Astrocyte of the spinal cord (primary cell): Measurements from ENCODE around the gene ADK.
"Not testable (repeated sequence)": the region's sequence is repeated elsewhere in the genome, so short reads cannot be mapped to it uniquely, and the experiment has no call there.

Experiments
- DNase-seq: peaks from one replicate; pipeline ENCODE4 v3.0.0; 2011; ENCODE audit warnings: low read depth, low spot score
- H3K4me3 ChIP-seq: 2 replicates; pipeline ENCODE4 v1.5.1; 2011; ENCODE audit warnings: low read depth, mild to moderate bottlenecking, low read length, moderate library complexity
- in situ Hi-C: cut with HindIII; loops from 2 replicates; pipeline ENCODE4 v1.10.0; 2017; ENCODE audit warnings: low sequenced_read_pairs
- TF ChIP-seq, protein P1 (sequence below): IDR thresholded peaks from 2 replicates; pipeline ENCODE4 v1.5.1; 2012; ENCODE audit warnings: low read depth, mild to moderate bottlenecking, low read length, inconsistent platforms

The ADK gene

DNA sequence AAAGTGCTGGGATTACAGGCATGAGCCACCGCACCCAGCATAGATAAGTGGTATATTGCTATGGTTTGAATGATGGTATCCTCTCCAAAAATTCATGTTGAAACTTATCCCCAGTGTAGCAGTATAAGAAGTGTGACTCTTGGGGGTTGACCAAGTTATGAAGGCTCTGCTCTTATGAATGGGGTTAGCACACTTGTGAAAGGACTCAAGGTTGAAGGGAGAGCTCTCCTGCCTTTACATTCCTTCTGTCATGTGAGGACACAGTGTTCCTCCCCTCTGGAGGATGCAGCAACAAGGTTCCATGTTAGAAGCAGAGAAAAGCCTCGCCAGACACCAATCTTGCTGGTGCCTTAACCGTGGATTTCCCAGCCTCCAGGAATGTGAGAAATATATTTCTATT, 58.0 kb downstream of the ADK start:
- no peak overlapping the region for H3K4me3 ChIP-seq
- in situ Hi-C loops, result no loop called here
- no peak for DNase-seq
- TF ChIP-seq, protein P1, sequence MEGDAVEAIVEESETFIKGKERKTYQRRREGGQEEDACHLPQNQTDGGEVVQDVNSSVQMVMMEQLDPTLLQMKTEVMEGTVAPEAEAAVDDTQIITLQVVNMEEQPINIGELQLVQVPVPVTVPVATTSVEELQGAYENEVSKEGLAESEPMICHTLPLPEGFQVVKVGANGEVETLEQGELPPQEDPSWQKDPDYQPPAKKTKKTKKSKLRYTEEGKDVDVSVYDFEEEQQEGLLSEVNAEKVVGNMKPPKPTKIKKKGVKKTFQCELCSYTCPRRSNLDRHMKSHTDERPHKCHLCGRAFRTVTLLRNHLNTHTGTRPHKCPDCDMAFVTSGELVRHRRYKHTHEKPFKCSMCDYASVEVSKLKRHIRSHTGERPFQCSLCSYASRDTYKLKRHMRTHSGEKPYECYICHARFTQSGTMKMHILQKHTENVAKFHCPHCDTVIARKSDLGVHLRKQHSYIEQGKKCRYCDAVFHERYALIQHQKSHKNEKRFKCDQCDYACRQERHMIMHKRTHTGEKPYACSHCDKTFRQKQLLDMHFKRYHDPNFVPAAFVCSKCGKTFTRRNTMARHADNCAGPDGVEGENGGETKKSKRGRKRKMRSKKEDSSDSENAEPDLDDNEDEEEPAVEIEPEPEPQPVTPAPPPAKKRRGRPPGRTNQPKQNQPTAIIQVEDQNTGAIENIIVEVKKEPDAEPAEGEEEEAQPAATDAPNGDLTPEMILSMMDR, result no peak

DNA sequence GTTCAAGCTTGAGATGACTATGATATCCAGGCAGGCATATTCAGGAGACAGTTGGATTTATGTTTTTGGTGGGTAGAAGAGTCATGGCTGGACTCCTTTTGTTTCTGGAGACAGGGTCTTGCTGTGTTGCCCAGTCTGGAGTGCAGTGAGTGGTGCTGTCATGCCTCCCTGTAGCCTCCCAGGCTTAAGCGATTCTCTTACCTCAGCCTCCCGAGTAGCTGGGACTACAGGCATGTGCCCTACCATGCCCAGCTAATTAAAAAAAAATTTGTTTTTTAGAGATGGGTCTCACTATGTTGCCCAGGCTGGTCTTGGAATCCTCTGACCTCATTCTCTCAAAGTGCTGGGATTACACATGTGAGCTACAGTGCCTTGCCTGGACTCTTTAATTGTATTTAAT, 62.0 kb downstream of the ADK start:
- in situ Hi-C loops, result no loop called here
- TF ChIP-seq, protein P1, result no peak
- no peak overlapping the region for H3K4me3 ChIP-seq
- no peak for DNase-seq

GRCh38 chr10:74213571-74214162, 62.6 kb downstream of the ADK start:
- TF ChIP-seq, protein P1, result peak; percentile 78
- peak; percentile 63 for DNase-seq
- in situ Hi-C loops, result no loop called here
- no peak overlapping the region for H3K4me3 ChIP-seq

DNA sequence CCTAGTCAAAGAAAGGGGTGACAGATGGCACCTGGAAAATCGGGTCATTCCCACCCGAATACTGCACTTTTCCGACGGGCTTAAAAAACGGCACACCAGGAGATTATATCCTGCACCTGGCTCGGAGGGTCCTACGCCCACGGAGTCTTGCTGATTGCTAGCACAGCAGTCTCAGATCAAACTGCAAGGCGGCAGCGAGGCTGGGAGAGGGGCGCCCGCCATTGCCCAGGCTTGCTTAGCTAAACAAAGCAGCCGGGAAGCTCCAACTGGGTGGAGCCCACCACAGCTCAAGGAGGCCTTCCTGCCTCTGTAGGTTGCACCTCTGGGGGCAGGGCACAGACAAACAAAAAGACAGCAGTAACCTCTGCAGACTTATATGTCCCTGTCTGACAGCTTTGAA, 66.1 kb downstream of the ADK start:
- H3K4me3 ChIP-seq, result not testable (repeated sequence)

GRCh38 chr10:74222467-74222866, 71.4 kb downstream of the ADK start:
- H3K4me3 ChIP-seq, in situ Hi-C loops, DNase-seq: not testable (repeated sequence)

More for the DNA sequence above, 66.1 kb downstream of the ADK start:
- DNase-seq, in situ Hi-C loops: not testable (repeated sequence)

GRCh38 chr10:74223755-74224529, 72.9 kb downstream of the ADK start:
- in situ Hi-C loops, result no loop called here
- TF ChIP-seq, protein P1, result no peak
- peak; percentile 72 for DNase-seq
- H3K4me3 ChIP-seq, result no peak overlapping the region

DNA sequence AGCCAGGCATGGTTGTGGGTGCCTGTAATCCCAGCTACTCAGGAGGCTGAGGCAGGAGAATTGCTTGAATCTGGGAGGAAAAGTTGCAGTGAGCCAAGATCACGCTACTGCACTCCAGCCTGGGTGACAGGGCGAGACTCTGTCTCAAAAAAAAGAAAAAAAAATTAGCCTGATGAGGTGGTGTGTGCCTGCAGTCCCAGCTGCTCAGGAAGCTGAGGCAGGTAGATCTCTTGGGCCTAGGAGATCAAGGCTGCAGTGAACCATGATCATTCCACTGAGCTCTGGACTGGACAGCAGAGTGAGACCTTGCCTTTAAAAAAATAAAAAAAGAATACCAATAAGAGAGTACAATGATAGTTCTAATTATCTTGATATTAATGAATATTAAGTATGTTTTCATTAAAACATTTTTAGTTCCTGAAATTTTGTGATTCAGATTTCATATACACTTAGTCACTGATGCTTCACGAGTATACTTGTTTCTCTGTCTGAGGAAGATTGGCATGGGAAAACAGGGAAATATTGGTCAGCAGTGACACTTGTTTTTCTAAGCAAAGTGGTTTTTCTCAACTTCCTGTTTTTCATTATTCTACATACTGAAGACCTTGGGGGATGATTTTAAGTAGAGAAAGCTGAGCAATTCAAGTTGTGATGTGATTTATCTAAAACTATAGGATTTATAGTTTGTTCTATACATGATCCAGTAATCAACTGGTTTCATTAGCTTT, 76.8 kb downstream of the ADK start:
- no peak overlapping the region for H3K4me3 ChIP-seq
- TF ChIP-seq, protein P1, result no peak
- DNase-seq, result peak; percentile 55
- in situ Hi-C loops, result no loop called here
